NCI-H510A (cell line): ENCODE results near the gene PLA2R1.

ENCODE experiments used
- DNase-seq: peaks from one replicate; lab custom pipeline; 2025; lab: John Stamatoyannopoulos, UW

PLA2R1 gene

GRCh38 chr2:160029270-160029628, 33.2 kb downstream of the PLA2R1 start:
- DNase-seq, result no peak

- no peak for DNase-seq
These were observed 33.8 kb downstream of the PLA2R1 start for GRCh38 chr2:160028431-160029269.

- DNase-seq, result no peak
These were observed 40.3 kb downstream of the PLA2R1 start for GRCh38 chr2:160022162-160022561.

- DNase-seq, result no peak
These were observed 42.9 kb downstream of the PLA2R1 start for GRCh38 chr2:160019374-160020090.

- DNase-seq, result no peak
These were observed 46.7 kb downstream of the PLA2R1 start for GRCh38 chr2:160015746-160016145.

GRCh38 chr2:160014227-160014626, 48.2 kb downstream of the PLA2R1 start:
- DNase-seq, result no peak

GRCh38 chr2:160010361-160011145, 51.9 kb downstream of the PLA2R1 start:
- DNase-seq, result no peak

- no peak for DNase-seq
These were observed 55.3 kb downstream of the PLA2R1 start for GRCh38 chr2:160007111-160007510.

- DNase-seq, result no peak
These were observed 55.9 kb downstream of the PLA2R1 start for GRCh38 chr2:160006475-160006874.

GRCh38 chr2:160005908-160006307, 56.5 kb downstream of the PLA2R1 start:
- no peak for DNase-seq

- DNase-seq, result no peak
These were observed 56.9 kb downstream of the PLA2R1 start for GRCh38 chr2:160005476-160005875.

GRCh38 chr2:159998961-159999360, 63.5 kb downstream of the PLA2R1 start:
- no peak for DNase-seq

- DNase-seq, result no peak
These were observed 64.2 kb downstream of the PLA2R1 start for GRCh38 chr2:159998243-159998642.

- DNase-seq, result no peak
These were observed 65.4 kb downstream of the PLA2R1 start for GRCh38 chr2:159996792-159997546.

- no peak for DNase-seq
These were observed 67.4 kb downstream of the PLA2R1 start for GRCh38 chr2:159995038-159995437.

GRCh38 chr2:159989249-159989648, 73.2 kb downstream of the PLA2R1 start:
- no peak for DNase-seq

GRCh38 chr2:159988412-159988970, 73.9 kb downstream of the PLA2R1 start:
- no peak for DNase-seq

- no peak for DNase-seq
These were observed 75.2 kb downstream of the PLA2R1 start for GRCh38 chr2:159987181-159987580.

- DNase-seq, result no peak
These were observed 76.8 kb downstream of the PLA2R1 start for GRCh38 chr2:159985656-159986055.

GRCh38 chr2:159984034-159984433, 78.4 kb downstream of the PLA2R1 start:
- no peak for DNase-seq
